ENCODE measurements around the gene TNNI2. TPM values are rescaled to one million over a fixed set of nuclear protein-coding genes. Genes with fewer than 3 reads are reported as not detected.

The TNNI2 gene
- total RNA-seq, 1 experiment from 2014 or later: 7.8 TPM

DNA sequence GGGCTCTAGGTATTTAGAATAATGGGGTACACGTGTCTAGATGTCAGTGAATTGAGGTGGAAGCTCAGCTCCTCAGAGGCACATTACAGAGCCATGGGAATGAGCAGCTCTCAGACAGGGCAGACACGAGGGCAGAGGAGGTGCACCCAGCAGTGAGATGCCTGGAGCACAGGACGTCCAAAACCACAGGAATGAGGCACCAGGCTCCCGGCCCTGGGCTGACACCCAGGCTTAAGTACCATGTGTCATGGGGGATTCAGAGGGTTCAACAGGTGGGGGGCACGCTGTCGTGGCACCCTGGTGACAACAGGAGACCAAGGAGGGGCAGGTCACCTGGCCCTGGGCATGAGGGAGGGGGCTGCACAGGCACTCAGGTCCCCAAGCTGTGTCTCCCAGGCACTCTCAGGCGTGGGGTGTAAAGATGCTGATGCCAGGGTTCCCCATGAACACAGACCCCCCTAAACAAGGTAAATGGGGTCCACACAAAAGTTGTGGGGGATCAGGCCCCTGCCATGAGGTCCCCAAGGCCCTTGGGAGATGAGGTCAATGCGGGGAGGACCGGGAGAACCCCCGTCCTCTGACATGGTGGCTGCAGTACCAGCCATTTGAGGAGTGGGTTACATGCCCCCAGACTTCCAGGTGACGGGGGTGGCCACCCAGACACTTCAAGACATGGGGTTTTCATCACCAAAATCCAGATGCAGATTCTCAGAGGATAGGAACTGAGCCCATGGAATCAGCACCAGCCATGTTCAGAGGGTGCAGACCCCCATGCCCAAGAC is 9.6 kb upstream of the TNNI2 start:
- no peaks in the 10 kb centered on the region for H3K27me3 ChIP-seq (ENCODE audit: insufficient read depth, low read depth)
- ChIA-PET POLR2A (ENCODE audit: unreplicated experiment) (no interaction called here), CTCF (no interaction called here)
- H3K27ac ChIP-seq: no peak overlapping the region
- no peaks in the 10 kb centered on the region for H3K9me2 ChIP-seq (ENCODE audit: insufficient read depth)
- no peak for TF ChIP-seq EZH2 (IDR thresholded peaks at IDR 0.05; ENCODE audit: low read depth)
- TF ChIP-seq, protein P1, sequence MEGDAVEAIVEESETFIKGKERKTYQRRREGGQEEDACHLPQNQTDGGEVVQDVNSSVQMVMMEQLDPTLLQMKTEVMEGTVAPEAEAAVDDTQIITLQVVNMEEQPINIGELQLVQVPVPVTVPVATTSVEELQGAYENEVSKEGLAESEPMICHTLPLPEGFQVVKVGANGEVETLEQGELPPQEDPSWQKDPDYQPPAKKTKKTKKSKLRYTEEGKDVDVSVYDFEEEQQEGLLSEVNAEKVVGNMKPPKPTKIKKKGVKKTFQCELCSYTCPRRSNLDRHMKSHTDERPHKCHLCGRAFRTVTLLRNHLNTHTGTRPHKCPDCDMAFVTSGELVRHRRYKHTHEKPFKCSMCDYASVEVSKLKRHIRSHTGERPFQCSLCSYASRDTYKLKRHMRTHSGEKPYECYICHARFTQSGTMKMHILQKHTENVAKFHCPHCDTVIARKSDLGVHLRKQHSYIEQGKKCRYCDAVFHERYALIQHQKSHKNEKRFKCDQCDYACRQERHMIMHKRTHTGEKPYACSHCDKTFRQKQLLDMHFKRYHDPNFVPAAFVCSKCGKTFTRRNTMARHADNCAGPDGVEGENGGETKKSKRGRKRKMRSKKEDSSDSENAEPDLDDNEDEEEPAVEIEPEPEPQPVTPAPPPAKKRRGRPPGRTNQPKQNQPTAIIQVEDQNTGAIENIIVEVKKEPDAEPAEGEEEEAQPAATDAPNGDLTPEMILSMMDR (conservative IDR thresholded peaks at IDR 0.05): no peak
- no peaks in the 10 kb centered on the region for H3K9me3 ChIP-seq (ENCODE audit: insufficient read depth, low read depth)
- H4K20me1 ChIP-seq (ENCODE audit: insufficient read depth): no peaks in the 10 kb centered on the region
- no peaks in the 10 kb centered on the region; the same call in 1 of the 2 replicates for H3F3A ChIP-seq (ENCODE audit: insufficient read depth, low read depth)
- H3K4me3 ChIP-seq: no peak overlapping the region
- H3K4me2 ChIP-seq: peak overlapping the region; percentile 64
- H2AFZ ChIP-seq: no peak overlapping the region
- no peaks in the 10 kb centered on the region for H3K36me3 ChIP-seq (ENCODE audit: low read depth)
- intact Hi-C loops (cut with micrococcal nuclease; ENCODE audit: unreplicated experiment): loop anchor here (10.0 kb wide), 1 partner anchor 284 kb away; no protein-coding TSS in a partner anchor
- BruUV-seq (replicated peaks): no TSS peak
- peaks cover 72% of the 10 kb centered on the region for H3K4me1 ChIP-seq (replicated peaks; ENCODE audit: insufficient read depth)
- no peaks in the 10 kb centered on the region for H3K79me2 ChIP-seq (ENCODE audit: low read depth)
- peak; percentile 72 to 78 for DNase-seq

DNA sequence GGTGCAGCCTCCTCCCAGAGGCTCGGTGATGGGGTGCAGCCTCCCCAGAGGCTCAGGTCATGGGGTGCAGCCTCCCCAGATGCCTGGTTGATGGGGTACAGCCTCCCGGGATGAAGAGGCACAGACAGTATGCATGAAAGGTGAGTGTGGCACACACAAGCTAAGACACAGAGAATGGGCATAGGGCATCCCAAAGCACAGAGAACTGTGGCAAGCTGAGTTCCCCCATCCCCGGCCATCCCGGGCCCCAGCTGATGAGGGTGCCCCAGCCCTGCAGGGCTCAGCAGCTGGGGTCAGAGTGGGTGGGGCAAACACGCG is 8.8 kb upstream of the TNNI2 start:
- no peak for TF ChIP-seq EZH2 (IDR thresholded peaks at IDR 0.05; ENCODE audit: low read depth)
- TF ChIP-seq, protein P1 (conservative IDR thresholded peaks at IDR 0.05): no peak
- H3K4me3 ChIP-seq: no peak overlapping the region
- H3F3A ChIP-seq (ENCODE audit: insufficient read depth, low read depth): no peaks in the 10 kb centered on the region; the same call in 1 of the 2 replicates
- ChIA-PET POLR2A (ENCODE audit: unreplicated experiment) (interaction anchor here (0.5 to 0.7 kb wide), 2 partner anchors 67 to 476 kb away, joined by 3 to 5 read pairs; no protein-coding TSS in a partner anchor), CTCF (interaction anchor here (1.6 kb wide), 2 partner anchors 136 to 177 kb away, joined by 3 to 6 read pairs; no protein-coding TSS in a partner anchor)
- no TSS peak for BruUV-seq (replicated peaks)
- H3K36me3 ChIP-seq (ENCODE audit: low read depth): no peaks in the 10 kb centered on the region
- H3K4me2 ChIP-seq: no peak overlapping the region
- intact Hi-C loops (cut with micrococcal nuclease; ENCODE audit: unreplicated experiment): no loop called here
- H3K27me3 ChIP-seq (ENCODE audit: insufficient read depth, low read depth): no peaks in the 10 kb centered on the region
- H3K79me2 ChIP-seq (ENCODE audit: low read depth): no peaks in the 10 kb centered on the region
- no peak overlapping the region for H3K27ac ChIP-seq
- peaks cover 80% of the 10 kb centered on the region for H3K4me1 ChIP-seq (replicated peaks; ENCODE audit: insufficient read depth)
- no peak for DNase-seq
- no peaks in the 10 kb centered on the region for H4K20me1 ChIP-seq (ENCODE audit: insufficient read depth)
- no peak overlapping the region for H2AFZ ChIP-seq
- no peaks in the 10 kb centered on the region for H3K9me2 ChIP-seq (ENCODE audit: insufficient read depth)
- H3K9me3 ChIP-seq (ENCODE audit: insufficient read depth, low read depth): no peaks in the 10 kb centered on the region

DNA sequence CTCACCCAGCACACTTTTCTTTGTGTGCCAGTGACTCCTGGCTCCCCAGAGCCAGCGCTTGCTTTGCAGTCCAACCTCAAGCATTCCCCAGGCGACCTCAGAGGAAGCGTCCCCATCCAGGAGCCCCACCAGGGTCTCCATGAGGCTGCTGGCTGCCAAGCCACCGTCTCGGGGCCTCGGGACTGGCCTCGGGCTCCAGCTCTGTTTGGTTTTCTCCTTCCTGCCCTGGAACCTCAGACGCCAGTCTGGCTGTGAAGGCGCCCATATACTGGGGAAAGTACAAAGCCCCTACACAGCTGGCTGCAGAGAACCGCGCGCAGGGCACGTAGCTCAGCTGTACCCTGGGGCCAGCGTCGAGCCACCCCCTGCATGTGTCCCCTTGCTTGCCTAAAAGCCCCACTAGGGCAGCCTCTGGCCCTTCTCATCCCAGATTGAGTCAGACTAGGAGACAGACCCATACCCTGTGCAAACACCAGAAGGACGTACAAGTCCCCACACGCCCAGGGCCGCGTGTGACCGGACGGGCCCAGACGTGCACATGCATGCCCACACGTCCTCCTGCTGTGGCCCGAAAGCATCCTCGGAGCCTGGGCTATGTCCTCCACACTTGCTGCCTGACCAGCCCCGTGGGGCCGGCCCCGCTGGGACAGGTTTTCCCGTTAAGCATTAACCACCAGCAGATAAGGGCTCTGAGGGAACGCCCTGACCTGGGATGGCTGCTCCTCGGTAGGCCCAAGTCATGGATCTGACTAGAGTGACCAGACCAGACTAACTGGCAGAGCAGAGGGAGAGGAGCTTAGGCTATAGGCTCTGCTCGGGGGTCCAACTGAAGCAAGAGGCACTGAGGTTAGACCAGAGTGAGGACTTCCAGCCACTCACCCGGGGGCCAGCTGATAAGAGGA is 8.2 kb upstream of the TNNI2 start:
- BruUV-seq (replicated peaks): no TSS peak
- Histone ChIP-seq H3K9me3 (ENCODE audit: insufficient read depth, low read depth) (no peaks in the 10 kb centered on the region), H2AFZ (no peak overlapping the region), H3F3A (ENCODE audit: insufficient read depth, low read depth) (no peaks in the 10 kb centered on the region; the same call in 1 of the 2 replicates), H4K20me1 (ENCODE audit: insufficient read depth) (no peaks in the 10 kb centered on the region), H3K4me3 (no peak overlapping the region), H3K4me1 (replicated peaks; ENCODE audit: insufficient read depth) (peaks cover 84% of the 10 kb centered on the region), H3K79me2 (ENCODE audit: low read depth) (no peaks in the 10 kb centered on the region), H3K27me3 (ENCODE audit: insufficient read depth, low read depth) (no peaks in the 10 kb centered on the region), H3K27ac (no peak overlapping the region), H3K36me3 (ENCODE audit: low read depth) (no peaks in the 10 kb centered on the region), H3K9me2 (ENCODE audit: insufficient read depth) (no peaks in the 10 kb centered on the region), H3K4me2 (peak overlapping the region; percentile 38; the same call in 1 of the 2 replicates)
- CTCF ChIA-PET: interaction anchor here (0.7 to 1.6 kb wide), 4 partner anchors 10 to 178 kb away, joined by 3 to 6 read pairs (median 4); partner anchors contain the start of gene KRTAP5-6
- POLR2A ChIA-PET (ENCODE audit: unreplicated experiment): interaction anchor here (0.5 to 0.7 kb wide), 3 partner anchors 68 to 475 kb away, joined by 3 to 6 read pairs (median 5); no protein-coding TSS in a partner anchor
- peak; percentile 73 to 75 for DNase-seq
- intact Hi-C loops (cut with micrococcal nuclease; ENCODE audit: unreplicated experiment): no loop called here
- TF ChIP-seq EZH2 (IDR thresholded peaks at IDR 0.05; ENCODE audit: low read depth): no peak
- TF ChIP-seq, protein P1 (conservative IDR thresholded peaks at IDR 0.05): no peak

All from PC-9 (cell line).